Fibroblast of skin of left quadriceps (primary cell): Measurements from ENCODE around the gene TCHP.

Experiments
- DNase-seq, 2 experiments: peaks; one replicate each; pipeline ENCODE4 v3.0.0-alpha.2; 2013; ENCODE audit warnings: low read depth in 2 of 2

TCHP gene

GRCh38 chr12:109932878-109933503 lies 32.9 kb downstream of the TCHP start:
- DNase-seq: no peak

- DNase-seq: no peak
These were observed 34.0 kb downstream of the TCHP start for GRCh38 chr12:109934026-109934425.

GRCh38 chr12:109937371-109937770 lies 37.3 kb downstream of the TCHP start:
- no peak for DNase-seq

- DNase-seq: no peak
These were observed 38.9 kb downstream of the TCHP start for GRCh38 chr12:109938947-109939346.

- no peak for DNase-seq
These were observed 39.4 kb downstream of the TCHP start for GRCh38 chr12:109939504-109939903.

- no peak for DNase-seq
These were observed 40.4 kb downstream of the TCHP start for GRCh38 chr12:109940339-109940923.

- no peak for DNase-seq
These were observed 43.7 kb downstream of the TCHP start for GRCh38 chr12:109943811-109944210.

- no peak for DNase-seq
These were observed 44.7 kb downstream of the TCHP start for GRCh38 chr12:109944561-109945359.

GRCh38 chr12:109946505-109946904 lies 46.4 kb downstream of the TCHP start:
- DNase-seq: peak in 1 of 2 experiments; percentile 34

GRCh38 chr12:109946913-109947312 lies 46.8 kb downstream of the TCHP start:
- no peak for DNase-seq

- DNase-seq: peak; percentile 55 to 60
These were observed 47.4 kb downstream of the TCHP start for GRCh38 chr12:109947521-109947920.

GRCh38 chr12:109948368-109948767 lies 48.3 kb downstream of the TCHP start:
- no peak for DNase-seq

GRCh38 chr12:109949089-109949488 lies 49.0 kb downstream of the TCHP start:
- DNase-seq: peak; percentile 47 to 52

GRCh38 chr12:109950625-109951024 lies 50.6 kb downstream of the TCHP start:
- DNase-seq: no peak

GRCh38 chr12:109951136-109951535 lies 51.1 kb downstream of the TCHP start:
- peak; percentile 82 for DNase-seq

- DNase-seq: peak in 1 of 2 experiments; percentile 15
These were observed 51.7 kb downstream of the TCHP start for GRCh38 chr12:109951751-109952150.

- no peak for DNase-seq
These were observed 52.2 kb downstream of the TCHP start for GRCh38 chr12:109952160-109952858.

GRCh38 chr12:109952873-109953272 lies 52.8 kb downstream of the TCHP start:
- DNase-seq: no peak

- DNase-seq: no peak
These were observed 53.6 kb downstream of the TCHP start for GRCh38 chr12:109953656-109954055.

GRCh38 chr12:109958374-109958773 lies 58.3 kb downstream of the TCHP start:
- DNase-seq: no peak

- no peak for DNase-seq
These were observed 59.5 kb downstream of the TCHP start for GRCh38 chr12:109959411-109960093.

GRCh38 chr12:109961201-109961600 lies 61.1 kb downstream of the TCHP start:
- DNase-seq: no peak
